IPS-NIHi7 (cell line): Measurements from ENCODE around the gene CLCA2.

Source experiments
- DNase-seq: peaks from one replicate; pipeline ENCODE4 v3.0.0; 2012; ENCODE audit warnings: mixed read lengths; ENCODE audit errors: extremely low spot score

The CLCA2 gene

DNA sequence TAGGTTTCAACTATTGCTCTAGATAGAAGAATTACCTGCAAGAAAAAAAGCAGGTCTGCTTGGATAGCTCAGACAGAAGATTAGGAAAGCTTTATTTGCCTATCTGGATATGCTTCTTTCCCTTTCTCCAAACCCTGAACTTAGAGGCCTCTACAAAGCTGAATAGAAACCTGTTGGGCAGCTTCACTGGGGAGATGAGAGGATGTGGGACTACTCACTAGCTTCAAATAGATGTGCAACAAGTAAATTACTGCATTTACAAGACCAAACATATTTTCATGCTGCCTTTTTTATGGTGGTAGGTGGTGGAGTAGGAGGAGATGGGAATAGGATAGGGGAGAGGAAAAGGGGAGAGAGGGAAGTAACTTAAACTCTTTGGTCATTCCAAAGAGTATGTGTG, 6.4 kb downstream of the CLCA2 start:
- DNase-seq = no peak

DNA sequence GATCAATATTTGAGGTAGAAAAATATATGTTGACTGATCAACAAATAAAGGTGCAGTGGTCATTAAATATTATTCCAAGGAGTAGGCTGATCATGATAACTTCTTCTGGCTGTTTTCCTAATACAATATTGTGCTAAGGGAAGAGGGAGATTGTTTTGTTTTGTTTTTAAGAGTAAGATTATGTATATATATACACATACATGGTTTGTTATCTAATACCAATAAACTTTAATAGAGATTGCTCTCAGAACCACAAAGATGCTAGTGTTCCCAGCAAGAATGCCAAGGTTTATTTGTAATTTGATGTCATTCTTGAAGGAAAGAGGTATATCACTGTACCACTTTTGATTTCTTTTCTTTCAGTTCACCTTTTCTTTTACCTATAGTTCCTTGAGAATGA, 10.1 kb downstream of the CLCA2 start:
- DNase-seq = no peak

DNA sequence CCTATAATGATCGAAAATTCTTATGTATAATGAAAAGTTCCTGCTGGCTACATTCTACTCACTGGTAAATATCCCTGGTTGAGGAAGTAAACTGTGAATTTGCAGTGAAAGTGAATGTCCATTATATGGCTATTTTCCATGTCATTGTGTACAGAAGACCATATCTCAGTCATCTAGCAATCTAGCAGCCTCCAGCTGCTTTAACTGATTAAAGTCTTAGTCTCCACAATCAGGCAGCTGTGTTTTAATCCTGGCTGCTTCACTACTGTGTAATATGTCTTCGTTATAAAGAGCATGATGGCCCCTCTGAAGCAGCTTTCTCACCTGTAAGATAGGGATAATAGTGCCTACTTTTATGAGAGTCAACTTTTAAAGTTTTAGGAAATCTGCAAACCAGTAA, 11.4 kb downstream of the CLCA2 start:
- DNase-seq = no peak

DNA sequence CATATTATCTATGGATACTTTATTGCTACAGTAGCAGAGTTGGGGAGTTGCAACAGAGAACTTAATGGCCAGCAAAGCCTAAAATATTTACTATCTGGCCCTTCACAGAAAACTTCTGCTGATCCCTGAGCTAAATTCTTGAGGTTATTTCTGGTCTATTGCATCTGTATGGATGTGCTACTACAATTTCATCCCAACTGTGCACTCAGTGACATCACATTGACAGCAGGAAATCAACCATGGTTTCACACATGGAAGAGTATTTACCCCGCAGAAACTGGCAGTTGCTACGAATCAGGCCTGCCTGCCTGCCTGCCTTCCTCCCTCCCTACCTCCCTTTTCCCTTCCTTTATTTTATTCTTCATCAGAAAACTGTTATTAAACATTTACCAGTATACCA, 12.1 kb downstream of the CLCA2 start:
- no peak for DNase-seq

DNA sequence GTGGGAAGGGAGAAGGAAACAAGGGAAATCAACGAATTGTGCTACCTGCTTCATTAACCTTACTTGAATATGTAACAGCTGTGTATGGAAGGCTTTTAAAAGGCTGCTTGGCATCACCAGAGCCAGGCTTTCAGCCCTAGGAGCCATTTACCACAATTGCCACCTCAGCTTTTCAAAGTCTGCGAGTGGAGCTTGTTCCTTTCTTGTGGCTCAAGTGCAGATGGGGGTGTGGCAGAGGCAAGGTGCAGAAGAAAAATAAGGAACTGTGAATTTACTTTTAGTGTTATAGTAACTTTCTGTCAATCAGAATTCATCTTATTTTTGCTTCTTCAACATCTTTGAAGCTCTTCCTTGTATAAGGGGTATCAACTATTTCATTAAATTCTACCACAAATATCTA, 17.6 kb downstream of the CLCA2 start:
- no peak for DNase-seq

DNA sequence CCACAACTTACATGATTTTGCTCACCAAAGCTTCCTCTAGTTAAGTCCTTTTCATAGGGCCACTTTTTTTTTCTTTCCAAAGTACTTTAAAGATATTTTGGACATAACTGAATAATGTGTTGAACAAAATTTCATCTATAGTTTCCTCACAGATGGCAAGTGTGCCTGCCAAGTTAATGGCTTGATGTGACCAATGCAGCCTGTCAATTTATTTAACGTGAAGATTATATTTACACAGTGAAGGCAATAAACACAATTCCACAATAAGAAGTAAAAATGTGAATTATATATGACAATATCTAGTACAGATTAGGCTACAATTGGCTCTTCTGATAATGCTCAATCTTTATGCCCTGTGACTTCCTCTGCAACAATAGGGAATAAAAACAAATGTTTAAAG, 18.0 kb downstream of the CLCA2 start:
- no peak for DNase-seq

DNA sequence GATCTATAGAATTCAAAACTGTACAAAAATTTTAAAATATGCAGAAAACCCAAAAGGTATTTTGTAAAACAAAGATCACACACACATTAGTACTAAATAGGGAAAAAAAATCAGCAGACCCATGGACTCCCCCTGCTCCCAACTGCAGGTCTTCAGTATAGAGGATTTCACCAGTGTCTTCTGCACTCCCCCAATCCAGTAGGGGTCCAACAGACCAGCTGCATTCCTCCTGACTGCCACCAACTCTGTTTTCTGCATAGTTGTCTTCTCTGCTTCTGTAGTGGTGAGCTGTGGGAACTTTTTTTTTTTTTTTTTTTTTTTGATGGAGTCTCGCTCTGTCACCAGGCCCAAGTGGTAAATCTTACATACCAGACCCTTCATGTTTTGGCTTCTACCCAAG, 21.9 kb downstream of the CLCA2 start:
- DNase-seq = no peak

DNA sequence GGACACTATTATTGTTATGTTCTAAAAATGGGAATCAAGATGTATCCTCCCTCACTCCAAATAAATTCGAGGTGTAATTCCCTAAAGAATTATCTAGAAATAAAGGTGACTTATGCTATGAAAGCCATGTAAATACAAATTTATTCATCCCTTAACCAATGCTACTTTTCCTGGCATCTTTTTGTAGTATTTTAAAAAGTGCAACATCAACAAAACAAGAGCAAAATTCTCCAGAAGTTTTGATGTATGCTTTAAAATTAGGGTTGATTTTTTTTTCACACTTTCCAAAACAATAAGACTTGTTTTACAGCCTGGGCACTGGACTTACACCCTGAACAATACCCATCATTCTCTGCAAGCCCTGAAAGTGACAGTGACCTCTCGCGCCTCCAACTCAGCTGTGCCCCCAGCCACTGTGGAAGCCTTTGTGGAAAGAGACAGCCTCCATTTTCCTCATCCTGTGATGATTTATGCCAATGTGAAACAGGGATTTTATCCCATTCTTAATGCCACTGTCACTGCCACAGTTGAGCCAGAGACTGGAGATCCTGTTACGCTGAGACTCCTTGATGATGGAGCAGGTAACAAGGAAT, 23.3 kb downstream of the CLCA2 start:
- DNase-seq = no peak

DNA sequence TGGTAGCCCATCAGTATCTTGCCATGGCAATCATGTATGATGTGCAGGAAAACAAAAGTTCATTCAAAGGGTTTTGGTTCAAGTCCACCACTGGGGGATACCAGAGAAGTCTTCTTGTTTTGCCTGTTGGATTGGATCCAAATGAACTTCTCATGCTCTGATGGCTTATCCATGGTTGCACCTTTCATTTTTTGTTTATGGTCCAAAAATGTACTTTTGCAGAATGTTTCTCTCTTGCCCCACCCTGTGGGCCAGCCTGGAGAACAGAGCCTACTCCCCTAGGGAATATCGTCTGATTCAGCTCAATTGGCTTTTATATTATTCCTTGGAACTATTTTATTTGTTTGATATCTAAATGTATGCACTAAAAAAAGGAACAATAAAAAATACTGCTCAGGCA, 24.7 kb downstream of the CLCA2 start:
- no peak for DNase-seq

DNA sequence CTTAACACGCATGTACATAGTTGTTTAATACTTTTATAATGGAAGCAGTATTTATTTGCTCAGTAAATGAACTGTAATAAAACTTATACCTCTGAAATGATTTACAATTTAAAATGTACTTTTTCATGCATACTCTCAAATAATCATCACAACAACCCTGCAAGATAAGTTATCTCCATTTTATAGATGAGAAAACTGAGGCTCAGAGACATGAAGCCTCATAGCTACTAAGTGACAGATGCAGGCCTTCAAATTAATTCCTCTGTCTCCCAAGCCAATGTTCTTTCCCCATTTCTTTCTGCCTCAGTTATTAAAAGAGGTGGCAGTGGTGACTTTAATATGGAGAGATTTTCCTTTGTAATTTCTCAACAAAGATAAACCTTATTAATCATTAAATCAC, 25.1 kb downstream of the CLCA2 start:
- DNase-seq = no peak

DNA sequence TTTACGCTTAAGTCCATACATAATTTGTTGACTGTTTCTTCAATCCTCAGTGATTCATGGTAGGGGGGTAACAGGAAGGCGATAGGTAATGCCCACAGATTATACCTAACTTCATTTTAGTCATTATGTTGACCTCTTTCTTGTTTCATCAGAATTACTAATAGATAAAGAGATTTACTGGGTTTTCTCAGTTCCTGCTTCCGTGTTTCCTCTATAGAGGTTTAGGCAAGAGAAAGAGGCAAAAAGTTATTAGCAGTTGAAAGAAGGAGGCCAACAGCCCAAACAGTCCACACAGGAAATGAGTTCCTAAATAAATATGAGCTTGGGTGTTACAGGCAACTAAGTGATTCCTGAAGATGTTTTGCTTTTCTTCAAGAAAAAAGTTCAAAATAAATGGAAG, 26.9 kb downstream of the CLCA2 start:
- no peak for DNase-seq

DNA sequence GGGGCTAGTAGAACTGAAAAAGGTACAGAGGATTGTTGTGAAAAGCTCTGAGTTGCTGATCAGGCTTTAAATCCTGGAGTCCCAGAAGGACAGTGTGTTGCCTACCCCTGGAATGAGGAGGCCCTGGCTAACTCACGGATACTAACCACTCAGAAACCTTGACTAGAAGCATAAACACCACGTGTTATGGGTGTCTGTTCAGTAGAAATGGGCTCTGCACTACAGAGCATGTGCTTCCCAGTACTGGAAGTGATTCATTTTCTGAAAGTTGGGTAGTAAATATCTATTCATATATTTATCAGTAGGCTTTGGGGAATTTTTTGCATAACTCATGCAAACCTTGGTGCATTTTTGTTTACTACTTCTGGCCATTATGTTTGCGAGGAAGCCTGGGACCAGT, 29.7 kb downstream of the CLCA2 start:
- no peak for DNase-seq

DNA sequence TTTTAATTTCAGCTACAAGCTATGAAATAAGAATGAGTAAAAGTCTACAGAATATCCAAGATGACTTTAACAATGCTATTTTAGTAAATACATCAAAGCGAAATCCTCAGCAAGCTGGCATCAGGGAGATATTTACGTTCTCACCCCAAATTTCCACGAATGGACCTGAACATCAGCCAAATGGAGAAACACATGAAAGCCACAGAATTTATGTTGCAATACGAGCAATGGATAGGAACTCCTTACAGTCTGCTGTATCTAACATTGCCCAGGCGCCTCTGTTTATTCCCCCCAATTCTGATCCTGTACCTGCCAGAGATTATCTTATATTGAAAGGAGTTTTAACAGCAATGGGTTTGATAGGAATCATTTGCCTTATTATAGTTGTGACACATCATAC, 31.1 kb downstream of the CLCA2 start:
- DNase-seq = no peak

DNA sequence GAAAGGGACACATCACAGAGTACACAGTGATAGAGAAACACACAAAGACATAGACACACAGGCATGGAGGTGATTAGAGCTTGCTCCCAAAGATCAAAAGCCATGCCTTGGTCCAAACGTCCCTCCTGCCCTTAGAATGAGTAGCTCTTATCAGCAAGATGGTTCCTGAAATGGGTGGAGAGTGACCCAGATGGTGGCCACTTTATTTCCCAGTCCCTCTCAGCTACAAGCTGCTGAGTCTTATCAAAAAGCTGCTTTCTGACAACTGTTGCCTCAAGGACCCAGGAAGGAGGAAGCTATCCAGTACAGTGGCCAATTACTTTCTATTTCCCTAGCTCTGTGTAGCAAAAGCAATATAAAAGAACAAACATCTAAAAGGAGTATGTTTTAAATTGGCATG, 37.0 kb downstream of the CLCA2 start:
- no peak for DNase-seq

DNA sequence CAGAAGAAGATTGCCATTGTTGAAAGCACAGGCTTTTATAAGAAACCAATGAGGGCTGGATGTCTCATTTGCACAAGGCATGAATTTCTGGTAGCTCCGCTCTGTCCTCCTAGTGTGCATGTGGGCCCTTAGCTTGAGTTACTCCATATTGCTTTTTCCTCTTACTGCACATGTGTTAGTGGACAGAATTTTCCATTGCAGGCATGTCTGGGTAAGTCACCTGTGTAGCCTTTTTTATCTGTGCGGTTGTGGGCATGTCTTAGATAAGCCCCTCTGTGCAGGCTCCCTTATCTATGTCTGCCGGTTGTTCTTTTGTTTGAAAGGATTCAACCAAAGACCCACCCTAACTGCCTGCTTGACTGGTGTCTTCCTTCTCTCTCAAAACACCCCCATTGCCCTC, 37.5 kb downstream of the CLCA2 start:
- DNase-seq = no peak

DNA sequence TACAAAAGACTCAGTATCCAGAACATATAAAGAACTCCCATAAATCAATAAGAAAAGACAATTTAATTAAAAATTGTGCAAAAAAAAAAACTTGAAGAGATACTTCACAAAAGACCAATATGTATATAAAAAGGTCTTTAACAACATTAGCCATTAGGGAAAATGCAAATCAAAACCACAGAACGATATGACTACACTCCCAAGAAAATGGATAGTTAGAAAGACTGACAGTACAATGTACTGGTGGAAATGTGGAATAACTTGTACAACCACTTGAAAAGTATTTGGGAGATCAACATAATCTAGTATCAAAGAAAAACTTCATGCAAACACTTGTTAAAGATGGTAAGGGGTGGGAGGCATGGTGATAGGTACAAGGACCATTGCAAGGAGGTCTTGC, 40.8 kb downstream of the CLCA2 start:
- DNase-seq = no peak

DNA sequence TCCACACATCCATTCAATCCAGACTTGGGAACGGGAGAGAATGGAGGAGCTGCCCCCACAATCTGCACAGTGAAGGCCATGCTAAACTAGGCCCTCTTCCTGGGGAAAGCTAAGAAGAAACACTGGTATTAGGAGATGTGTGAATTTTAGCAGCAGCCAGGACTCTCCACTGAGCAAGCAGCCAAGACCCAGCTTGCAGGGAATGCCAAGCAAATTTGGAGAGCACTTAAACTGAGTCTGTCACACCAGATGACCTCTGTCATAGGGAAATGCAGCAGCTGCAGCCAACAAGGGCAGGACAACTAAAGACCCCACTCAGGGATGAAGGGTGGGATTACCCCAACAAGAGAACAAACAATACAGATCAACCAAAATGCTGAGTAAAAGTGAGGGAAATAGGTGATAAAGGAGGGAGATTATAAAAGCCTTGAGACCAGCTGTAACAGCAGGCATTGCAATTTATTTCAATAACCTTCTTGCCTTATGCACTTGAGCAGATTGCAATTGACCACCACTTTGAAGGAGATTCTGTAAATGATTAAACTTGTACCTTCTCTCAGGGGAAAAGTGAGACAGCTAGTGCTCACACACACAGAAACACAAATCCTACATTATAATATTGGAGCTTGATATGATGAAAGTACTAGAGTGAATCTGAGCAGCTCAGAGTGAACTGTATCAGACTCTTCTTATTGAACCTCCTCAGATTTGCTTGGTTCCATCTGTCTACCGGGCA, 42.3 kb downstream of the CLCA2 start:
- no peak for DNase-seq

DNA sequence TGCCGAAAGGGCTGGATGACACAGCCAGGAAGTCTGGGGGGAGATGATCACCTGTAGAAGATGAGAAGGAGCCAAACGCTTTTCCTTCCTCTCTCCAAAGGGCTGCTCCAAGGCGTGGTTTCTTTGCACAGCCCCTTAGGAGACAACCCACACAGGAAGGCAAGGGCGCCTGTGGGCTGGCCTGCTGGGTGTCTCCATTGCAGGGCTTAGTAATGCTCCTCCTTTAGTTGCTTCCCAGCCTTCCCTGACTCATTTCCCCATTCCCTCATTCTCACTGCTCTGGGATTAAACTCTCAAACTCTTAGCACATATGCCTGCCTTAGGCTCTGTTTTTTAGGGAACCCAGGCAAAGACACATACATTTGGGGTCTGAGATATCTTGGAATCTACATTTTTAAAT, 43.0 kb downstream of the CLCA2 start:
- DNase-seq = no peak

DNA sequence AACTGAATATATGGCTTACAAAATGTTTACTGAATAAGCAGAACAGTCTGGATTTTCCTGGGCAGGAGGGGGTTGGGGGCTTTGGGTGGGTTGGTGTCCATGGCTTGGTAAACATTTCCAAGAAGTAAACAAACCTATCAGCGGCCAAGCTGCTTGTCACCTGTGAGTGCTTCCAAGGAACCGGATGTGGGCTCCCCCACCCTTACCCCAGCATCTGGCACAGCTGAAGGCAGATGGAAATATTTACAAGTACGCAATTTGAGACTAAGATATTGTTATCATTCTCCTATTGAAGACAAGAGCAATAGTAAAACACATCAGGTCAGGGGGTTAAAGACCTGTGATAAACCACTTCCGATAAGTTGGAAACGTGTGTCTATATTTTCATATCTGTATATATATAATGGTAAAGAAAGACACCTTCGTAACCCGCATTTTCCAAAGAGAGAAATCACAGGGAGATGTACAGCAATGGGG, 44.6 kb downstream of the CLCA2 start, which contains the start of gene CLCA1:
Gene CLCA1 (plus strand): TSS at position 427 of the 477 bp plus-strand sequence. CDS start 45 bp downstream, at position 472.
- DNase-seq = no peak

DNA sequence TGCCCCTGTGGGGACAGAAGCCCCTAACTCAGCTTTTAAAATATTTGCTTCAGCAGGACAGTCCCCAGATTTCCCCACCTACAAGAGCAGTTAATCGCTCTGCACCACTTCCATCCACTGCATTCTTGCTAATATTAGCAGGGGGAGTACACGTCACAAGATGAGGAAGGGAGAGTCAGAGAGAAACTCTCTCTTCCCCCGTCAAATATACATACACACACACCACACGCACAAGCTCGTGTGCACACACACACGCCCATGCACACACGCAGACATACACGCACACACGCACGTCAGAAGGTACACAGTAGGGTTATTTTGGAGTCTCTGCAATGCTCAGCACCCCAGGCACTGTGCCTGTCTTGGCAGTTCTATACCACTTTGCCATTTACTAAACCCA, 46.9 kb downstream of the CLCA2 start:
- no peak for DNase-seq

DNA sequence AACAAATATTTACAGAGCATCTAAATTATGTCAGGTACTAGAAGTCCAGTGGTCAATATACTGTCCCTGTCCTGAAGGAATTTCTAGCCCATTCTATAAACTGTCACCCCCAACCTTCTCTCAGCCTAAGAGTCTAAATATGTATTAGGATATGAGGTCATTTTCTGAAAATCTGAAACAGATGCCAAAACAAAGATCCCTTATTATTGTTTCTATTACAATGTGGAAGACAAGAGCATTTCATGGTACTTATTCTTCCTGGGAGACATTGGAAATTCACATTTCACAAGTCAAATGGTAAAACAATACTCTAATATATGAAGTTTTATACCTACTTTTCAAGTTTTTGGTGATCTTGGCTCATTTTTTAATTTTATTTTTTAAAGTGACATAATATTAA, 47.3 kb downstream of the CLCA2 start:
- DNase-seq = no peak

DNA sequence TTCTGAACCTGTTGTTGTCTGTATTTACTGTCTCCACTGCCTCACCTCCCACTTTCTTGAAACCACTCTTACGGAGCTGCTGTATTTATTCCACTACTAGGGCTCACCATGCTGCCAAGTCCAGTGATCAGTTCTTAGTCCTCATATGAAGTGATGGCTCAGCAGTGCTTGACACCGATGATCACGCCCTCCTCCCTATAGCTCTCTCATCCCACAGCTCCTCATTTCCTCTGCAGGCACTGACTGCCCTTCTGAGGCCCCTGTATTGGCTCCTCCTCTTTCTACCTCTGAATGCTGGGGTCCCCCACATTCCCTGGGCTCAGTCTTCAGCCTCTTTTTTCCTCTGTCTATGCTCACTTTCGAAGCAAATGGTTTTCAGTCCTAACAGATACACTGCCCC, 48.2 kb downstream of the CLCA2 start:
- no peak for DNase-seq

DNA sequence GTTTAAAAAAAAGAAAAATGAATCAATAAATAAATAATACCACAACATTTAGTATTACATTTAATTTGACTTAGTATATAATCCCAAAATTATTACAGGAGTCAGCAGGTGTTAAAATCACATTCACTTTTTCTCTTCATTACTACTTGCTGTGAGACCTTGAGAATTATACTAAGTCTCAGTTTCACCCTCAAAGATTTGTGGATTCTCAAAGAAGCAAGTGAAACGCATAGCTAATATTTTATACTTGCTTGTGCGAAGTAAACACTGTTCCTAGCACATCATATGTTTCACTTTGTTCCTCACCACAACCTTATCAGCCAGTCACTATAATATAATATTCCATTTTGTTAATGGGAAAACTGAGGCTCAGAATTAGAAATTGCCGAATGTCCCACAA, 48.8 kb downstream of the CLCA2 start:
- no peak for DNase-seq

DNA sequence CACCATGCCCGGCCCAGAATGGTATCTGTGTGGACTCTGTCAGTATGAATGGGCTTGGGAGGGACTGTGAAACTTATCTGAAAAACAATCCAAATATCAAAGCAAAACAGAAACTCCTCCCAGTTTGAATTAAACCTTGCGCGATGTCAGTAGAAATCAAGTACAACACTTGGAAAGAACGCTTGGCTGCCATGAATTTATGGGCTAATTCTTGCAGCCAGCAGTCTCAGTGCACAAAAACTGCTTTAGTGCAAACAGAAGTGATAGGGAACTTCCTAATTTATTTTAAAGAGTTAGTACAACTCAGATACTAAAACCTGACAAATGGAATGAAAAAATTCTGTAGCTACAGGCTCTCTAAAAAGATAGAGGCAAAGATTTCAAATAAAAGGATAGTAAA, 53.3 kb downstream of the CLCA2 start:
- no peak for DNase-seq
